ENCODE measurements around the gene PRKAG2. TPM values are rescaled to one million over a fixed set of nuclear protein-coding genes. Genes with fewer than 3 reads are reported as not detected.
A peak's percentile ranks its signal among the peaks of the same experiment; 100 is the strongest.
"Not testable (repeated sequence)": the region's sequence is repeated elsewhere in the genome, so short reads cannot be mapped to it uniquely, and the experiment has no call there.

PRKAG2 gene
- total RNA-seq, 1 experiment from 2014 or later, result 73.9 TPM

- no peaks in the 10 kb centered on the region for H3K9me3 Mint-ChIP-seq (ENCODE audit: unreplicated experiment)
- POLR2A ChIA-PET, result interaction anchor here (0.6 to 1.5 kb wide), 2 partner anchors 10 to 19 kb away, joined by 3 to 4 read pairs; no protein-coding TSS in a partner anchor
- no peak overlapping the region for H3K27ac Mint-ChIP-seq (ENCODE audit: low read depth, unreplicated experiment)
Measured at GRCh38 chr7:151845412-151846205, 31.3 kb downstream of the PRKAG2 start.

GRCh38 chr7:151844825-151845200 is 32.1 kb downstream of the PRKAG2 start:
- CTCF ChIA-PET, result interaction anchor here (0.6 kb wide), 1 partner anchor 14 kb away, joined by 3 read pairs; no protein-coding TSS in a partner anchor
- H3K4me3 Mint-ChIP-seq (ENCODE audit: unreplicated experiment), result no peak overlapping the region

More at GRCh38 chr7:151845412-151846205, 31.3 kb downstream of the PRKAG2 start:
- DNase-seq (ENCODE audit: unreplicated experiment), result no peak
- no peaks in the 10 kb centered on the region for H3K36me3 Mint-ChIP-seq (ENCODE audit: insufficient read depth, unreplicated experiment)
- H3K4me1 Mint-ChIP-seq (ENCODE audit: insufficient read depth, unreplicated experiment), result peaks cover 7% of the 10 kb centered on the region
- intact Hi-C loops (cut with micrococcal nuclease), result no loop called here
- CTCF ChIA-PET, result interaction anchor here (0.6 to 1.0 kb wide), 2 partner anchors 13 to 63 kb away, joined by 3 read pairs; no protein-coding TSS in a partner anchor
- no peaks in the 10 kb centered on the region for H3K27me3 Mint-ChIP-seq (ENCODE audit: insufficient read depth, unreplicated experiment)
- no peak overlapping the region for H3K4me3 Mint-ChIP-seq (ENCODE audit: unreplicated experiment)
- TF ChIP-seq CTCF (IDR thresholded peaks at IDR 0.05; ENCODE audit: unreplicated experiment), result no peak
- no TSS peak for BruUV-seq (replicated peaks)

GRCh38 chr7:151844071-151844824 is 32.7 kb downstream of the PRKAG2 start:
- H3K36me3 Mint-ChIP-seq (ENCODE audit: insufficient read depth, unreplicated experiment), result no peaks in the 10 kb centered on the region
- intact Hi-C loops (cut with micrococcal nuclease), result no loop called here
- H3K9me3 Mint-ChIP-seq (ENCODE audit: unreplicated experiment), result no peaks in the 10 kb centered on the region
- ChIA-PET CTCF (no interaction called here), POLR2A (interaction anchor here (0.5 to 1.5 kb wide), 2 partner anchors 18 to 181 kb away, joined by 3 read pairs; no protein-coding TSS in a partner anchor)
- no peak overlapping the region for H3K4me3 Mint-ChIP-seq (ENCODE audit: unreplicated experiment)
- H3K4me1 Mint-ChIP-seq (ENCODE audit: insufficient read depth, unreplicated experiment), result peaks cover 7% of the 10 kb centered on the region
- no peaks in the 10 kb centered on the region for H3K27me3 Mint-ChIP-seq (ENCODE audit: insufficient read depth, unreplicated experiment)
- no peak for TF ChIP-seq CTCF (IDR thresholded peaks at IDR 0.05; ENCODE audit: unreplicated experiment)
- H3K27ac Mint-ChIP-seq (ENCODE audit: low read depth, unreplicated experiment), result no peak overlapping the region
- peak; percentile 80 for DNase-seq (ENCODE audit: unreplicated experiment)
- no TSS peak for BruUV-seq (replicated peaks)

More at GRCh38 chr7:151844825-151845200, 32.1 kb downstream of the PRKAG2 start:
- no peak for TF ChIP-seq CTCF (IDR thresholded peaks at IDR 0.05; ENCODE audit: unreplicated experiment)
- no TSS peak for BruUV-seq (replicated peaks)
- Mint-ChIP-seq H3K27ac (ENCODE audit: low read depth, unreplicated experiment) (no peak overlapping the region), H3K36me3 (ENCODE audit: insufficient read depth, unreplicated experiment) (no peaks in the 10 kb centered on the region), H3K9me3 (ENCODE audit: unreplicated experiment) (no peaks in the 10 kb centered on the region), H3K4me1 (ENCODE audit: insufficient read depth, unreplicated experiment) (peaks cover 7% of the 10 kb centered on the region), H3K27me3 (ENCODE audit: insufficient read depth, unreplicated experiment) (no peaks in the 10 kb centered on the region)
- intact Hi-C loops (cut with micrococcal nuclease), result no loop called here
- DNase-seq (ENCODE audit: unreplicated experiment), result no peak
- POLR2A ChIA-PET, result interaction anchor here (0.5 to 1.5 kb wide), 2 partner anchors 19 to 180 kb away, joined by 3 read pairs; no protein-coding TSS in a partner anchor

GRCh38 chr7:151843181-151843580 is 33.7 kb downstream of the PRKAG2 start:
- no TSS peak for BruUV-seq (replicated peaks)
- no peak for DNase-seq (ENCODE audit: unreplicated experiment)
- no peak overlapping the region for H3K27ac Mint-ChIP-seq (ENCODE audit: low read depth, unreplicated experiment)
- ChIA-PET CTCF (interaction anchor here (0.6 kb wide), 1 partner anchor 33 kb away, joined by 3 read pairs; no protein-coding TSS in a partner anchor), POLR2A (interaction anchor here (0.7 kb wide), 1 partner anchor 250 kb away, joined by 3 read pairs; no protein-coding TSS in a partner anchor)
- H3K4me1 Mint-ChIP-seq (ENCODE audit: insufficient read depth, unreplicated experiment), result peaks cover 7% of the 10 kb centered on the region
- TF ChIP-seq CTCF (IDR thresholded peaks at IDR 0.05; ENCODE audit: unreplicated experiment), result no peak
- no peaks in the 10 kb centered on the region for H3K27me3 Mint-ChIP-seq (ENCODE audit: insufficient read depth, unreplicated experiment)
- intact Hi-C loops (cut with micrococcal nuclease), result no loop called here
- no peaks in the 10 kb centered on the region for H3K9me3 Mint-ChIP-seq (ENCODE audit: unreplicated experiment)
- H3K4me3 Mint-ChIP-seq (ENCODE audit: unreplicated experiment), result no peak overlapping the region
- no peaks in the 10 kb centered on the region for H3K36me3 Mint-ChIP-seq (ENCODE audit: insufficient read depth, unreplicated experiment)

GRCh38 chr7:151841395-151842051 is 35.4 kb downstream of the PRKAG2 start:
- BruUV-seq (replicated peaks); POLR2A ChIA-PET; DNase-seq (ENCODE audit: unreplicated experiment); H3K36me3 Mint-ChIP-seq (ENCODE audit: insufficient read depth, unreplicated experiment); H3K9me3 Mint-ChIP-seq (ENCODE audit: unreplicated experiment); H3K27ac Mint-ChIP-seq (ENCODE audit: low read depth, unreplicated experiment); H3K4me3 Mint-ChIP-seq (ENCODE audit: unreplicated experiment); H3K27me3 Mint-ChIP-seq (ENCODE audit: insufficient read depth, unreplicated experiment); intact Hi-C loops (cut with micrococcal nuclease); CTCF ChIA-PET; H3K4me1 Mint-ChIP-seq (ENCODE audit: insufficient read depth, unreplicated experiment): not testable (repeated sequence)
